ENCODE data around the gene HRCT1.

Gene HRCT1

GRCh38 chr9:35918780-35919179 lies 12.8 kb downstream of the HRCT1 start:
- no peaks in the 10 kb centered on the region for H3K27me3 ChIP-seq (ENCODE audit: insufficient read depth, low read length, poor library complexity)
- H3K4me2 ChIP-seq (ENCODE audit: insufficient read depth, low read length): no peak overlapping the region
- no peaks in the 10 kb centered on the region for H3K36me3 ChIP-seq (ENCODE audit: insufficient read depth, low read length)
- H3K4me3 ChIP-seq (ENCODE audit: low read depth in 1 of 2, low read length in 2 of 2): no peak overlapping the region
- no peaks in the 10 kb centered on the region for H4K20me1 ChIP-seq (ENCODE audit: insufficient read depth, low read length)
- no peaks in the 10 kb centered on the region for H3K79me2 ChIP-seq (ENCODE audit: insufficient read depth, low read length)
- H3K4me1 ChIP-seq (ENCODE audit: insufficient read depth, low read length): no peaks in the 10 kb centered on the region
- no peaks in the 10 kb centered on the region for H3K9me3 ChIP-seq (ENCODE audit: insufficient read depth, low read length, severe bottlenecking)
- ATAC-seq (ENCODE audit: insufficient read depth, low read depth): no peak
- TF ChIP-seq CTCF (IDR thresholded peaks at IDR 0.05; ENCODE audit: borderline replicate concordance, extremely low read depth, low read length, poor library complexity, severe bottlenecking): no peak
- TF ChIP-seq EZH2 (IDR thresholded peaks at IDR 0.05; ENCODE audit: borderline replicate concordance, low read depth, low read length, severe bottlenecking): no peak
- DNase-seq: no peak
- no peak overlapping the region for H3K9ac ChIP-seq (ENCODE audit: low read depth, low read length)
- H3K27ac ChIP-seq (ENCODE audit: low read length): no peak overlapping the region
- H2AFZ ChIP-seq (ENCODE audit: low read depth, low read length): no peak overlapping the region

- Histone ChIP-seq H3K9ac (ENCODE audit: low read depth, low read length) (no peak overlapping the region), H3K79me2 (ENCODE audit: insufficient read depth, low read length) (no peaks in the 10 kb centered on the region), H3K27me3 (ENCODE audit: insufficient read depth, low read length, poor library complexity) (no peaks in the 10 kb centered on the region), H3K9me3 (ENCODE audit: insufficient read depth, low read length, severe bottlenecking) (no peaks in the 10 kb centered on the region), H3K27ac (ENCODE audit: low read length) (no peak overlapping the region), H3K4me2 (ENCODE audit: insufficient read depth, low read length) (no peak overlapping the region), H3K4me1 (ENCODE audit: insufficient read depth, low read length) (no peaks in the 10 kb centered on the region), H3K4me3 (ENCODE audit: low read depth in 1 of 2, low read length in 2 of 2) (no peak overlapping the region), H3K36me3 (ENCODE audit: insufficient read depth, low read length) (no peaks in the 10 kb centered on the region), H2AFZ (ENCODE audit: low read depth, low read length) (no peak overlapping the region), H4K20me1 (ENCODE audit: insufficient read depth, low read length) (no peaks in the 10 kb centered on the region)
- DNase-seq: no peak
- no peak for ATAC-seq (ENCODE audit: insufficient read depth, low read depth)
- no peak for TF ChIP-seq CTCF (IDR thresholded peaks at IDR 0.05; ENCODE audit: borderline replicate concordance, extremely low read depth, low read length, poor library complexity, severe bottlenecking)
- no peak for TF ChIP-seq EZH2 (IDR thresholded peaks at IDR 0.05; ENCODE audit: borderline replicate concordance, low read depth, low read length, severe bottlenecking)
Measured at GRCh38 chr9:35919212-35920008, 13.4 kb downstream of the HRCT1 start.

- ATAC-seq (ENCODE audit: insufficient read depth, low read depth): no peak
- DNase-seq: no peak
- no peaks in the 10 kb centered on the region for H3K4me1 ChIP-seq (ENCODE audit: insufficient read depth, low read length)
- no peaks in the 10 kb centered on the region for H3K36me3 ChIP-seq (ENCODE audit: insufficient read depth, low read length)
- H2AFZ ChIP-seq (ENCODE audit: low read depth, low read length): no peak overlapping the region
- no peaks in the 10 kb centered on the region for H3K27me3 ChIP-seq (ENCODE audit: insufficient read depth, low read length, poor library complexity)
- no peak for TF ChIP-seq CTCF (IDR thresholded peaks at IDR 0.05; ENCODE audit: borderline replicate concordance, extremely low read depth, low read length, poor library complexity, severe bottlenecking)
- no peak for TF ChIP-seq EZH2 (IDR thresholded peaks at IDR 0.05; ENCODE audit: borderline replicate concordance, low read depth, low read length, severe bottlenecking)
- no peak overlapping the region for H3K4me3 ChIP-seq (ENCODE audit: low read depth in 1 of 2, low read length in 2 of 2)
- no peak overlapping the region for H3K4me2 ChIP-seq (ENCODE audit: insufficient read depth, low read length)
- no peaks in the 10 kb centered on the region for H4K20me1 ChIP-seq (ENCODE audit: insufficient read depth, low read length)
- H3K9ac ChIP-seq (ENCODE audit: low read depth, low read length): no peak overlapping the region
- no peaks in the 10 kb centered on the region for H3K79me2 ChIP-seq (ENCODE audit: insufficient read depth, low read length)
- no peak overlapping the region for H3K27ac ChIP-seq (ENCODE audit: low read length)
- H3K9me3 ChIP-seq (ENCODE audit: insufficient read depth, low read length, severe bottlenecking): no peaks in the 10 kb centered on the region
Measured at GRCh38 chr9:35920051-35920620, 14.1 kb downstream of the HRCT1 start.
